Heart left ventricle (tissue), 13 donors: ENCODE results near the gene PCDHB10.

Experiments
- POLR2A ChIP-seq, 2 donors: fragments of 450-650 bp; IDR thresholded peaks; one replicate each; pipeline ENCODE4 v1.6.1; 2017; ENCODE audit warnings: antibody characterized with exemption in 2 of 2, mild to moderate bottlenecking in 2 of 2, moderate library complexity in 2 of 2
- TF ChIP-seq, protein P1 (sequence below), 12 donors: fragments of 200-600 bp; sonication (generic) in 4 of 12; IDR thresholded peaks; one replicate each; pipeline versions ENCODE4 v1.5.0 to v1.8.0; 2018 to 2022; ENCODE audit warnings: antibody characterized with exemption in 12 of 12, mild to moderate bottlenecking in 5 of 12
- donor health status: ischemic (EF 13 %, LVEDD 7.1; RV severe dilation, severe dysfunction).
- donor health status: DM: no; HTN: yes; CAD: no.
- donor health status: DM: no; HTN: no; CAD: no.
- donor health status: ischemic (EF 25% LVEDD 6.9; RV normal size, moderate dysfunction).
- donor health status: ischemic (EF 25% LVEDD 5.7; RV mildly dilated, moderate dysfunction).
- donor health status: ischemic (EF 35%, LVEDD 5.7; RV mildly dilated, moderate dysfunction).
- donor health status: nonischemic (EF 11% LVEDD 7.7; RV severe dilation, severe dysfunction).
- donor health status: DM: yes; HTN: yes; CAD: no.
- donor health status: PGD.
- donor health status: ischemic (EF 29% LVEDD 5.4; RV normal size, mild dysfunction).
- donor health status: nonischemic (EF 23%, LVEDD 6.1; RV moderate dilation, normal function).

DNA sequence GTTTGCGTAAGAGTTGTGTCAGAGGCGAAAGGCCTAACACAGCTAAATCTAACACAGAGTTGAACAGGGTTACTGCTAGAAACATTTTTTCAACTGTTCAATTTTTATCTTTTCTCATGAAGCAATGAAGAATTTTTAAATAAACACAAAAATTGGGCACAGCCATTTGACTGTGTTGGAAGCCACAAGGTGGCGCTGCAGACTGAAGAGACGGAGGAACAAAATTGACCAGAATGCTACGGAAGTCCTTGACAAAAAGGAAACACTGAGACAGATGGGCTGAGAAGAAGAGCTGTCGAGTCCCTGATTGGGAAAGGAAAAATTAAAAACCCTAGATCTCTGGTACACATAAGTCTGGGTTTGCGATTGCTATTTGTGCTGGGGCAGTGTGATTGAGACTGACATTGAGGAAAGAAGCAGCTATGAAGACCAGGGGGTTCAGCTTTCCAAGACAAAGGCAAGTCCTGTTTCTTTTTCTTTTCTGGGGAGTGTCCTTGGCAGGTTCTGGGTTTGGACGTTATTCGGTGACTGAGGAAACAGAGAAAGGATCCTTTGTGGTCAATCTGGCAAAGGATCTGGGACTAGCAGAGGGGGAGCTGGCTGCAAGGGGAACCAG, 5.1 kb upstream of the PCDHB10 start, which contains the start of gene PCDHB9:
- TF ChIP-seq, protein P1, sequence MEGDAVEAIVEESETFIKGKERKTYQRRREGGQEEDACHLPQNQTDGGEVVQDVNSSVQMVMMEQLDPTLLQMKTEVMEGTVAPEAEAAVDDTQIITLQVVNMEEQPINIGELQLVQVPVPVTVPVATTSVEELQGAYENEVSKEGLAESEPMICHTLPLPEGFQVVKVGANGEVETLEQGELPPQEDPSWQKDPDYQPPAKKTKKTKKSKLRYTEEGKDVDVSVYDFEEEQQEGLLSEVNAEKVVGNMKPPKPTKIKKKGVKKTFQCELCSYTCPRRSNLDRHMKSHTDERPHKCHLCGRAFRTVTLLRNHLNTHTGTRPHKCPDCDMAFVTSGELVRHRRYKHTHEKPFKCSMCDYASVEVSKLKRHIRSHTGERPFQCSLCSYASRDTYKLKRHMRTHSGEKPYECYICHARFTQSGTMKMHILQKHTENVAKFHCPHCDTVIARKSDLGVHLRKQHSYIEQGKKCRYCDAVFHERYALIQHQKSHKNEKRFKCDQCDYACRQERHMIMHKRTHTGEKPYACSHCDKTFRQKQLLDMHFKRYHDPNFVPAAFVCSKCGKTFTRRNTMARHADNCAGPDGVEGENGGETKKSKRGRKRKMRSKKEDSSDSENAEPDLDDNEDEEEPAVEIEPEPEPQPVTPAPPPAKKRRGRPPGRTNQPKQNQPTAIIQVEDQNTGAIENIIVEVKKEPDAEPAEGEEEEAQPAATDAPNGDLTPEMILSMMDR (IDR thresholded peaks at IDR 0.05) = peak in 9 of 12 donors; percentile 7 to 42 (median 34)
- no peak for TF ChIP-seq POLR2A (IDR thresholded peaks at IDR 0.05)
